Colonic mucosa (tissue), 4 donors: Measurements from ENCODE around the gene FBH1. TPM values are rescaled to one million over a fixed set of nuclear protein-coding genes. Genes with fewer than 3 reads are reported as not detected.

ENCODE experiments used
- DNase-seq: peaks from one replicate; pipeline ENCODE4 v3.0.0-alpha.2; 2020
- H3K27ac ChIP-seq: fragments of 200-600 bp; one replicate; pipeline ENCODE4 v1.8.0; 2021
- H3K27me3 ChIP-seq: fragments of 200-600 bp; one replicate; pipeline ENCODE4 v1.8.0; 2021
- H3K36me3 ChIP-seq: fragments of 200-600 bp; one replicate; pipeline ENCODE4 v1.8.0; 2021
- H3K4me1 ChIP-seq: fragments of 200-600 bp; one replicate; pipeline ENCODE4 v1.8.0; 2021; ENCODE audit warnings: mild to moderate bottlenecking
- H3K4me3 ChIP-seq: fragments of 200-600 bp; one replicate; pipeline ENCODE4 v1.8.0; 2021
- H3K9ac ChIP-seq, 2 donors: one replicate each; pipeline ENCODE4 v1.7.0; 2013; ENCODE audit warnings: control low read depth in 2 of 2, low read depth in 2 of 2, low read length in 2 of 2
- H3K9me3 ChIP-seq: fragments of 200-600 bp; one replicate; pipeline ENCODE4 v1.8.0; 2021
- intact Hi-C: fragments of 100-400 bp; cut with DNase I; formaldehyde crosslinking; loops from one replicate; pipeline ENCODE4 v1.14.1; 2022
- total RNA-seq, 2 donors: library from RNA; stranded (reverse); fragmentation: NEBNext Ultra II Directional in 1 of 2; extraction: Animal tissue kit (Norgen Biotek cat#: 25700) in 1 of 2; gene quantifications; one replicate each; pipeline ENCODE4 v1.2.1, GENCODE V29; 2021
- TF ChIP-seq, protein P1 (sequence below): fragments of 200-600 bp; IDR thresholded peaks from one replicate; pipeline ENCODE4 v1.8.0; 2022; ENCODE audit warnings: antibody characterized with exemption, mild to moderate bottlenecking
- donor health status: healthy.
- donor health status: DM: no; HTN: no; CAD: no.
- donor health status: DM: no; HTN: no; CAD: no.

Gene FBH1
- total RNA-seq, 2 donors from 2014 or later = 67.7 to 87.5 TPM

DNA sequence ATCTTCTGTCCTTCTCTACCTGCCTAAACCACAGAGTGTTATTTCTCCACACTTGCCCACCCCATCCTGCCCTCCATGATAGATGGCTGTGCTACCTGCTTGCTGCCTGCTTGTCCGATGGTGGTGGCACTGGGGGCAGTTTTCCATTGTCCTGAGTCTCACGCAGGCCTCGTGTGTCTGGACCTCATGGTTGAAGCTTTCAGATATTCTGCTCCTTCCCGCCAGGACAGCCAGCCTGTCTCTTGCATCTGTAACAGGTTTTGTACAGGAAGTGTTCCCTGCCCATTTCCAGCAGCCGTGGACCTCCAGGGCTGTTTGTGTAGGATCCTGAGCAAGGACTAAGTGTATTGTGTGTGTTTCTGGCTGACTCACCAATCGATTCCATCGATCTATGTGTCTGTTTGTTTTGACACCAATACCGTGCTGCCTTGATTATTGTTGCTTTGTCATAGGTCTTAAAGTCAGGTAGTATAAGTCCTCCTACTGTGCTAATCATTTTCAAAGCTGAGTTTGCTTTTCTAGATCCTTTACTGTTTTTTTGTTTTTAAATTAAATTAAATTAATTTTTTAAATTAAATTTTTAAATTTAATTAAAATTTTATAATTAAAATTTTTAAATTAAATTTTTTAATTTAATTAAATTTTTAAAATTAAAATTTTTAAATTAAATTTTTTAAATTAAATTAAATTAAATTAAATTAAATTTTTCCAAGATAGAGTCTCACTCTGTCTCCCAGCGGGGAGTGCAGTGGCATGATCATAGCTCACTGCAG is 78.8 kb downstream of the FBH1 start:
- H3K4me3 ChIP-seq = no peak overlapping the region
- no peaks in the 10 kb centered on the region for H3K36me3 ChIP-seq
- DNase-seq = peak; percentile 16
- no peaks in the 10 kb centered on the region for H3K27me3 ChIP-seq
- H3K27ac ChIP-seq = no peak overlapping the region
- H3K4me1 ChIP-seq = peaks cover 12% of the 10 kb centered on the region
- TF ChIP-seq, protein P1, sequence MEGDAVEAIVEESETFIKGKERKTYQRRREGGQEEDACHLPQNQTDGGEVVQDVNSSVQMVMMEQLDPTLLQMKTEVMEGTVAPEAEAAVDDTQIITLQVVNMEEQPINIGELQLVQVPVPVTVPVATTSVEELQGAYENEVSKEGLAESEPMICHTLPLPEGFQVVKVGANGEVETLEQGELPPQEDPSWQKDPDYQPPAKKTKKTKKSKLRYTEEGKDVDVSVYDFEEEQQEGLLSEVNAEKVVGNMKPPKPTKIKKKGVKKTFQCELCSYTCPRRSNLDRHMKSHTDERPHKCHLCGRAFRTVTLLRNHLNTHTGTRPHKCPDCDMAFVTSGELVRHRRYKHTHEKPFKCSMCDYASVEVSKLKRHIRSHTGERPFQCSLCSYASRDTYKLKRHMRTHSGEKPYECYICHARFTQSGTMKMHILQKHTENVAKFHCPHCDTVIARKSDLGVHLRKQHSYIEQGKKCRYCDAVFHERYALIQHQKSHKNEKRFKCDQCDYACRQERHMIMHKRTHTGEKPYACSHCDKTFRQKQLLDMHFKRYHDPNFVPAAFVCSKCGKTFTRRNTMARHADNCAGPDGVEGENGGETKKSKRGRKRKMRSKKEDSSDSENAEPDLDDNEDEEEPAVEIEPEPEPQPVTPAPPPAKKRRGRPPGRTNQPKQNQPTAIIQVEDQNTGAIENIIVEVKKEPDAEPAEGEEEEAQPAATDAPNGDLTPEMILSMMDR = no peak
- intact Hi-C loops = no loop called here
- no peaks in the 10 kb centered on the region for H3K9me3 ChIP-seq
- H3K9ac ChIP-seq = no peak overlapping the region

DNA sequence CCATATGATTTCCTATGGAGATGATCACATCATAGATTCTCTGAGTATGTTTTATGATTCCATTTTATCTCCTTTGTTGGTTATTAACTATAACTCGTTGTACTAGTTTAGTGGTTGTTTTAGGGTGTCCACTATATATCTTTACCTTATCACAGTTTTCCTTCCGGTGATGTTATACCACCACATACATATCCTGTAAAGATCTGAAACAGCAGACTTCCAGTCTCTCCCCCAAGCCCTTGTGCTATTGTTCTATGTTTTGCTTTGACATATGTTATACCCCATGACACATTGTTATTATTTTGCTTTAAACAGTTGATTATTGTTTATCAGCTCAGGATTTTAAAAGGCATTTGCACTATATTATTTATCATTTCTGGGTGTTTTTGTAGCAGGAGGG is 80.0 kb downstream of the FBH1 start:
- peaks cover 20% of the 10 kb centered on the region for H3K4me1 ChIP-seq
- TF ChIP-seq, protein P1 = no peak
- no peaks in the 10 kb centered on the region for H3K9me3 ChIP-seq
- H3K27ac ChIP-seq = no peak overlapping the region
- intact Hi-C loops = no loop called here
- no peak overlapping the region for H3K9ac ChIP-seq
- no peak overlapping the region for H3K4me3 ChIP-seq
- H3K27me3 ChIP-seq = no peaks in the 10 kb centered on the region
- no peak for DNase-seq
- no peaks in the 10 kb centered on the region for H3K36me3 ChIP-seq

DNA sequence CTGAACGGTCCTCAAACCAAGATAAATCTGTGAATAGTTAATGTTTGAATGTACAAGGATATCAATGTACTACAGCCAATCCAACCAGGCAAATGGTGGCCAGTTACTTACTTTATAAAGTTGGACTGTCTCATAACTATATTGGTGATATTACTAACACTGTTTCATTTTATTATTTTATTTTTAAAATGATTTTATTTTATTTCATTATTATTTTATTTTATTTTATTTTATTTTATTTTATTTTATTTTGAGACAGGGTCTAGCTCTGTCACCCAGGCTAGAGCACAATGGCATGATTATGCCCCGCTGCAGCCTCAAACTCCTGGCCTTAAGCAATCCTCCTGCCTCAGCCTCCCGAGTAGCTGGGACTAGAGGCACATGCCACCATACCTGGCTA is 80.5 kb downstream of the FBH1 start:
- Histone ChIP-seq H3K4me3 (no peak overlapping the region), H3K9me3 (no peaks in the 10 kb centered on the region), H3K9ac (no peak overlapping the region), H3K27ac (peak overlapping the region; percentile 82), H3K4me1 (peaks cover 16% of the 10 kb centered on the region), H3K36me3 (no peaks in the 10 kb centered on the region), H3K27me3 (no peaks in the 10 kb centered on the region)
- intact Hi-C loops = no loop called here
- peak; percentile 16 for DNase-seq
- TF ChIP-seq, protein P1 = no peak

DNA sequence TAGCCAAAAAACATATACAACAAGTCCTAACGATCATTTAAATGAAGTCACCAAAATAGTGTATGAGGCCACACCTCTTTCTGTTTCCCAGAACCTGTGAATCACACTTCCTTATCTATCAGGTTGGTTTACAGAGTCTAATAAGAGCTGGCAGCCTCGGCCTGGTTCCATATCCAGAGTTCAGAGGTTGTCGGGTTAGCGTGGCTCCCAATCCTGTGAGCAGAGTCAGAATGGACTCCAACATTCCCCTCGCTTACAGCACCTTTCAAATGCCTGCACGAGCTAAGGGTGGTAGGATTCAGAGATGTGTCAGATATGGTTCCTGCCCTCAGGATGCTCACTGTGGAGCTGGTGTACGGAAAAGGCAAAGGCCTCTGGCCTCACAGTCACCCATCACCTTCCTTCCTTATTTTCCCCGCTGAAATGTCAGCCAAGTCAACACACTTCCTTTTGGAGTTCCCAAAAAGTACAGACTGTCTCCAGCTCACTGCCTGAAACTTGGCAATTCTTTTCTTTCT is 81.3 kb downstream of the FBH1 start:
- H3K9ac ChIP-seq = peak overlapping the region in 1 of 2 donors; percentile 12

DNA sequence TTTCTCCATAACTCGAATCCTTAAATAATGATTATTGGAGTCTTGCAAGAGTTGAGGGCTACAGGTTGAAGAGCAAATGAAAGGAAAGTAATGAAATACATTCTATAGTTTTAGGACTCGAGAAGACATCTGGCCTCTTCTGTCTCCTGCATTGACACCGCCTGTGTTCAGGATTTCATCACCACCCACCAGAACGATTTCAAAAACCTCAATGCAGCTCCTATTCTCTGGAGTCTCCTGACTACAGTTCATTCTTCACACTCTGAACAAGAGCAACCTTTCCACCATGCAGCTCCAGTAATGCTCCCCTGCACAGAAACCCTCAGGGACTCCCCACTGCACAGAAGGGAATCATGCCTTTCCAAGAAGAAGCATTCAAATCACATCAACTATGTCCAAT is 81.8 kb downstream of the FBH1 start:
- peak; percentile 18 for DNase-seq
- Histone ChIP-seq H3K9me3 (no peaks in the 10 kb centered on the region), H3K4me3 (no peak overlapping the region), H3K27me3 (no peaks in the 10 kb centered on the region), H3K4me1 (peaks cover 16% of the 10 kb centered on the region), H3K36me3 (no peaks in the 10 kb centered on the region), H3K27ac (peak overlapping the region; percentile 82), H3K9ac (peak overlapping the region in 1 of 2 donors; percentile 12)
- intact Hi-C loops = no loop called here
- TF ChIP-seq, protein P1 = no peak

More for the DNA sequence above, 81.3 kb downstream of the FBH1 start:
- no peaks in the 10 kb centered on the region for H3K9me3 ChIP-seq
- TF ChIP-seq, protein P1 = no peak
- no peaks in the 10 kb centered on the region for H3K27me3 ChIP-seq
- H3K36me3 ChIP-seq = no peaks in the 10 kb centered on the region
- peak overlapping the region; percentile 82 for H3K27ac ChIP-seq
- peak; percentile 84 for DNase-seq
- peaks cover 16% of the 10 kb centered on the region for H3K4me1 ChIP-seq
- intact Hi-C loops = no loop called here
- H3K4me3 ChIP-seq = no peak overlapping the region
